GM12892 (cell line): Measurements from ENCODE around the gene NASP.

Experiments used
- POLR2AphosphoS5 ChIP-seq: IDR thresholded peaks from 2 replicates; pipeline ENCODE4 v1.6.1; 2011; ENCODE audit warnings: low read depth, low read length, control low read depth
- TAF1 ChIP-seq: IDR thresholded peaks from 2 replicates; pipeline ENCODE4 v1.6.1; 2011; ENCODE audit warnings: low read depth, mild to moderate bottlenecking, control low read depth, low read length, borderline replicate concordance

GRCh38 chr1:45557422-45557944, 26.4 kb upstream of the NASP start:
- TF ChIP-seq TAF1 (no peak), POLR2AphosphoS5 (no peak)
